Right ventricle myocardium inferior (tissue), 1 donor: ENCODE measurements around the gene TNMD. TPM values are rescaled to one million over a fixed set of nuclear protein-coding genes. Genes with fewer than 3 reads are reported as not detected.

ENCODE experiments used
- ATAC-seq: fragments of 200-7000 bp; cut with Tn5 transposase; one replicate; pipeline ENCODE4 v1.9.1; 2020; ENCODE audit warnings: mild to moderate bottlenecking, moderate library complexity
- DNase-seq: peaks from one replicate; pipeline ENCODE4 v3.0.0; 2021; ENCODE audit errors: missing footprints
- intact Hi-C: fragments of 100-400 bp; cut with DNase I; formaldehyde crosslinking; loops from one replicate; pipeline ENCODE4 v1.11.0; 2022
- total RNA-seq: library from RNA; stranded (reverse); fragmentation: NEBNext Ultra II Directional; extraction: Animal tissue kit (Norgen Biotek cat#: 25700); gene quantifications from one replicate; pipeline ENCODE4 v1.2.1, GENCODE V29; 2021
- donor health status: DM: no; HTN: yes; CAD: no; lungs with severe emphysema.

TNMD gene
- total RNA-seq, 1 donor from 2014 or later = 0.19 TPM

DNA sequence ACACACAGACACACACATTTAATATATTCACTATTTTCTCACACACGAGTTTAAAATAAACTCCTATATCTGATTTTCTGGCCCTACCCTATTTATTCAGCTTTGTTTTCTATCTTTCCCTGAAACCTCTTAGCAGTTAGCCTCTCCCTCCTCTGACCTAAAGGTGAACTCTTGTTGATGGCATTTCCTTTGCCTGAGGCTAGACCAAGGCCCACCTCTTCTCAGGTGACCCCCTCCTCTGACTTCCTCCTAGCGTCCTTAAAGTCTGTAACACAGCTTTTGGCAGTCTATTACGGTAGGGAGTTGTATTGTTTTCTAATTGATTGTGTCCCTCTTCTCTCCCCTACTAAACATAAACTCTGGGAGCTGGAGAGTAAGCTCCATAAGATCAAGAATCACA, 57.6 kb downstream of the TNMD start:
- DNase-seq (no peak), ATAC-seq (no peak)
- intact Hi-C loops = no loop called here

DNA sequence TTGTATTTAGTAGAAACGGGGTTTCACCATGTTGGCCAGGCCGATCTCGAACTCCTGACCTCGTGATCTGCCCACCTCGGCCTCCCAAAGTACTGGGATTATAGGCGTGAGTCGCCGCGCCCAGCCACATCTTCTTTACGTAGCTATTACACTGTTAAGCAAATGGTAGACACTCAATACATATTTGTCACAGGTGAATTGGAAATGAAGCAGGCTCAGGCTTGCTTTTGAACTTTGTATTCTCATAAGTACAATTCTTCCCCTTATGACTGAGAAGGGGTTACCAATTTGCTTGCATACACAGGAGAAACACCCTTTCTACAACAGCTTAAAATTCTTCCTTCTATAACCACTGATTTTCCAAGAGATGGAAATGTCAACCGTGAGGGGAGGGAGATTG, 58.5 kb downstream of the TNMD start:
- intact Hi-C loops = no loop called here
- ATAC-seq = no peak
- no peak for DNase-seq

DNA sequence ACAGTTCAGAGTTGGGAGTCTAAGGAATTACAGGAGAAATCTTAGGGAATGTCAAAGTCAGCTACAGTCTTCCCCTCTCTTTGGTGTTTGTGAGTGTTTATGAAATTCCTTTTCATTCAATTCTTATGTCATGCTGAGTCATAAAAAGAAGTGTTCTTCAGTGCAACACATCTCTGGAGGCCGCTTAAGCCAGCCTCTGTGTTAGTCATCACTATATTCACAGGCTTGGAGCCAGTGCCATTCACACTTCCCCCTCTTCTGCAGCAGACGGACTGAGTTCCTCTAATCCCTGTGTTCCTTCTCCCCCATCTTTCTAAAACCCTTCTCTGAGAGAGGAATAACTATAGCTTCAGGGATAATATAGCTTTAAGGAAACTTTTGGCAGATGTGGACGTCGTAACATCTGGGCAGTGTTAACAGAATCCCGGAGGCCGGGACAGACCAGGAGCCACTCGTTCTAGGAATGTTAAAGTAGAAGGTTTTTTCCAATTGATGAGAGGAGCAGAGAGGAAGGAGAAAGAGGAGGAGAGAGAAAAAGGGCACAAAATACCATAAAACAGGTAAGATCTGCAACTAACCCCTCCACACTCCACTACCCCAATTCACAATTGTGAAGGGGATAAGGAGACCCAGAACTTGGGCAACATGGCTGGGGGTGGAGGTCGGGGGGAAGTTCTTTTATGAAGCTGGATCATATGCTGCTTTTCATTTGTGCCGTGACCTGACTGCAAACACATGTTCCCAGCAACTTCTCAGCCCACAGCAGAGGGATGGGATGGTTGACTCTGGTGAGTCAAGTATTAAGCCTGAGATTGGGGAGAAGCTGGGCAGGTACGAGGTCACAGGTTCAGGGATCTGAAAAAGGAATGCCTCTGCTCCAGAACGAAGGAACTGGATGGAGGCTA, 59.5 kb downstream of the TNMD start, which contains the start of gene SRPX2:
TSS of gene SRPX2 (plus strand) at position 244 of the 905 bp plus-strand sequence. CDS start 2,124 bp downstream, outside the sequence.
- DNase-seq (no peak), ATAC-seq (peak; percentile 92)
- intact Hi-C loops = no loop called here

DNA sequence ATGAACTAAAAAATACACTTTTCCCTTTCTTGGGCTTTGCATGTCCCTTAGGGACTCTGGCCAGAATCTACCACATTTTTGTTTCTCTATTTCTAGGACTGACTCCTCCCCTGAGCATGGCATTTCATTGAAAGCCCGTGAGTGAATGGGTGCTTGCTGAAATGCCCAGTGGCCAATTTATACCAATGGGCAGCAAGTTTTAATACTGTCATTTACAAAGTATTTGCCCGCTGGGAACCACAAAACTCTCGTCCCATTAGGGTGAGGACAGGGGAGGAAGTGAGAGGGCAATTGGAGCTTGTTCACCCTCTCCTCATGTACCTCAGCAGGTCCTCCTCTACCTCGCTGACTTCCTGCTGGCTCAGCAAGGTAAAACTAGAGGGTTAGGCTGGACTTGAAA, 60.4 kb downstream of the TNMD start:
- no peak for ATAC-seq
- intact Hi-C loops = no loop called here

DNA sequence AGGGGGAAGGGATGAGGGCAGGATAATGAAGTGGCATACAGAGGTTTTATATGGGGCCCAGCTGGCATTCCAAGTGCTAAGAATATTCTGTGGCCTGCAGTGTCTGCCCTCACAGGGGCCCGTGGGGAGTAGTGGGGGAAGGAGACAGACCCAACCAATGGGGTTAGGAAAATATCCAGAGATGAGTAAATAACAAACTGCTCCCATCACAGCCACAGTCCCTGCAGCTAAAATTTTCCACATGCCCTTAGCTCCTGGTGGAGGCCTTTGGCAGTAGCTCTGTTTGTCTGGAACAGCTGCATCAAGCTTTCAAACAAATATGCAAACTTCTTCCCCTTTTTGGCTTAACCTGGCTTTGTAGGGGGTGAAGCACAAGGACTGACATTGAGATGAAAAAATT, 62.4 kb downstream of the TNMD start:
- ATAC-seq (no peak), DNase-seq (no peak)
- intact Hi-C loops = no loop called here

More for the DNA sequence above, 60.4 kb downstream of the TNMD start:
- no peak for DNase-seq

- intact Hi-C loops = no loop called here
- no peak for DNase-seq
- no peak for ATAC-seq
Measured at GRCh38 chrX:100647739-100648138, 63.0 kb downstream of the TNMD start.

- DNase-seq = no peak
- peak; percentile 51 for ATAC-seq
- intact Hi-C loops = no loop called here
Measured at GRCh38 chrX:100648458-100649417, 64.0 kb downstream of the TNMD start.

Other genes with a start within 250 kb of the TNMD start
- gene PCDH19, start 174.7 kb upstream of the TNMD start, total RNA-seq = 0.65 TPM
- gene TSPAN6, start 51.9 kb downstream of the TNMD start, total RNA-seq = 5.0 TPM
- gene SRPX2, start 59.3 kb downstream of the TNMD start, total RNA-seq = 9.7 TPM
- gene SYTL4, start 147.2 kb downstream of the TNMD start, total RNA-seq = 2.2 TPM
- 6.6 TPM for gene CSTF2, start 235.5 kb downstream of the TNMD start, total RNA-seq